Melanocyte of skin (primary cell): ENCODE results near the gene OR2F1. TPM values are rescaled to one million over a fixed set of nuclear protein-coding genes. Genes with fewer than 3 reads are reported as not detected.

ENCODE experiments used
- total RNA-seq, 2 donors: library from RNA; depleted of rRNA; stranded (reverse); fragments of >200 nt; gene quantifications; 2 replicates each; pipeline ENCODE4 v1.2.3, GENCODE V29; 2012

OR2F1 gene, protein sequence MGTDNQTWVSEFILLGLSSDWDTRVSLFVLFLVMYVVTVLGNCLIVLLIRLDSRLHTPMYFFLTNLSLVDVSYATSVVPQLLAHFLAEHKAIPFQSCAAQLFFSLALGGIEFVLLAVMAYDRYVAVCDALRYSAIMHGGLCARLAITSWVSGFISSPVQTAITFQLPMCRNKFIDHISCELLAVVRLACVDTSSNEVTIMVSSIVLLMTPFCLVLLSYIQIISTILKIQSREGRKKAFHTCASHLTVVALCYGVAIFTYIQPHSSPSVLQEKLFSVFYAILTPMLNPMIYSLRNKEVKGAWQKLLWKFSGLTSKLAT
- not detected for total RNA-seq

DNA sequence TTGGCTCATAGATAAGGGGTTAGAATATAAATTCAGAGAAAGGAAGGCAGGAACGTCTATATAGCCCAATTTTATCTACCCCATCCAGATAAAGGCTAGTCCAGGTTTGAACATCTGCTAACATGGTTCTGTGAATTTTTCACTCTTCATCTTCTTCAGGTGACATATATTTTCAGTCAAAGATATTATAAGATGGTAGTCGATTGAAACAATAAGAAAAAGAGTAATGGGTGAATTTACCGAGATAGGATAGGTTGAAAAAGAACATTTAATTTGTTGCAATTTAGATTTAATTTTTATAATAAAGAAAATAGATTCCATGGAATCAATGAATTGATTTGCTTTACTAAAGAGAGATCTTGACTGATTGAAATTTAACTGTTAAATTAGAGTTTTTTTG, at the start of gene OR2F1:
Gene OR2F1 (plus strand): TSS at position 301 of the 400 bp plus-strand sequence. CDS start 5,127 bp downstream, outside the sequence.

DNA sequence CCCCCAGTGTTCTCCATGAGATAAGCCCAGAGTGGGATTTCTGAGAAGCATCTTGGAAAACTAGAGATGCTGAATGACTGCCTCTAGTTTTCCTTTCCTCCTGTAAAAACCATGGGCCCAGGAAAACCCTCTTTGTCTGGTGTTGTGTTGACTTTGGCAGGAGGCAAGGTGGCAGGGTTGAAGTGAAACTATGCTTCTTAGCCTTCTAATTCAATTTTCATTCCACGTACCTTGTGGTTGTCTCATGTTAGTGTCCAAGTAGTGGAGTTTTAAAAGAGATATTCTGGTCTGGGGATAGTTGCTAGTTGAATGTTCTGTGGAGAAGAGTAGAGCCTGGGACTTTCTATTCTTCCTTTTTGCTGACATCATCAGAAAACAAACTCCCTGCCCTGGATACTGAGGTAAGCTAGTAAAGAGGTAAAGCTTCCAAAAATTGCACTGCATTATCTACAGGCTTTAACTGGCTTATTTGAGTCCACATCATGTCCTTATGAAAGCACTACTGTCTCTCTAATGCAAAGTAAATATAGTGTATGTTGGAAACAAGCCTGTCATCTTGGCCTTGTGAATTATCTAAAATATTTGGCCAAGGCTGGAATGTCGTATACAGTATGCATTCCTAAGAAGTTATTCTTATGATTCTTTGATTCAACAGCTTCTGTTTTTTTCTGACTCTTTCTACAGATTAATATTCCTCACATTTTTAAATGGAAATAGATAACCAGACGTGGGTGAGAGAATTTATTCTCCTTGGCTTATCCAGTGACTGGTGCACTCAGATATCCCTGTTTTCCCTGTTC, 19.9 kb upstream of the OR2F1 start, which contains the start of gene OR2F2:
Gene OR2F2 (plus strand): TSS at position 708 of the 800 bp plus-strand sequence. CDS start 0 bp downstream, at position 708.

DNA sequence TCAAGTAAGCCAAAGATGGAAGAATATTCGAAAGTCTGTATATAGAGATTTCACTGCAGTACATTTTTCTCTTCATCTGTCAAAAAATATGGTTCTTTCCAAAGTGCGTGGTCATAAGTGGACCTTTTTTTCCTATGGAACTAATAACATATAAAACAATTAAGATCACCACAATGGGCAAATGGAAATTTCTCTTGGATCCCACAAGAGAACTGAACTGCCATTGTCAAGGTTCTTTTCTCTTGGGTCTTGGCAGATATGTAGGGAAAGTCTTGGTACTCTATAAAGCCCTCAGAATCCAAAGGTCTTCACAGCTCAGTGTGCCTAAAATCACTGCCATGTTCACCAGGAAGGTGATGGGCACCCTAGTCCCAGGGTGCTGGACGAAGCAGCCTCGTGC, 45.4 kb downstream of the OR2F1 start, which contains the start of gene OR6B1:
Gene OR6B1 (plus strand): TSS at position 301 of the 400 bp plus-strand sequence. CDS start 3,677 bp downstream, outside the sequence.

Other genes with a start within 250 kb of the OR2F1 start
- gene CTAGE6, start 197.1 kb upstream of the OR2F1 start, total RNA-seq, result not detected
- 10 to 100 TPM; 28.0 to 31.3 TPM for gene TCAF1, start 52.7 kb upstream of the OR2F1 start, total RNA-seq
- gene OR2F2, start 19.6 kb upstream of the OR2F1 start, total RNA-seq, result not detected
- gene OR6B1, start 45.5 kb downstream of the OR2F1 start, total RNA-seq, result not detected
- not detected for gene OR2A5, start 94.1 kb downstream of the OR2F1 start, total RNA-seq
- gene OR2A25, start 115.0 kb downstream of the OR2F1 start, total RNA-seq, result not detected
- gene OR2A12, start 131.4 kb downstream of the OR2F1 start, total RNA-seq, result not detected
- not detected for gene OR2A2, start 154.7 kb downstream of the OR2F1 start, total RNA-seq
- not detected for gene OR2A14, start 168.3 kb downstream of the OR2F1 start, total RNA-seq
- gene CTAGE4, start 228.6 kb downstream of the OR2F1 start, total RNA-seq, result under 1 TPM; under 0.01 to 0.69 TPM
- 1 to 10 TPM in 1 of 2 donors, under 1 TPM in 1; 0.67 to 1.4 TPM for gene ARHGEF35, start 241.0 kb downstream of the OR2F1 start, total RNA-seq